Measurements from ENCODE around the gene OR5B3.
"Not testable (repeated sequence)": the region's sequence is repeated elsewhere in the genome, so short reads cannot be mapped to it uniquely, and the experiment has no call there.

The OR5B3 gene

GRCh38 chr11:58406774-58407173, at the start of gene OR5B3:
OR5B3 (minus strand) TSS chr11:58406874; CDS start chr11:58403409, 3,465 bp downstream.
- no peak for DNase-seq (ENCODE audit: low read depth in 3 of 3)

GRCh38 chr11:58451585-58451984, 44.9 kb upstream of the OR5B3 start:
- DNase-seq (ENCODE audit: low read depth in 3 of 3) = no peak

- DNase-seq (ENCODE audit: low read depth in 3 of 3) = no peak
Measured at GRCh38 chr11:58446294-58446693, 39.6 kb upstream of the OR5B3 start.

- DNase-seq (ENCODE audit: low read depth in 3 of 3) = no peak
Measured at GRCh38 chr11:58444300-58444699, 37.6 kb upstream of the OR5B3 start.

GRCh38 chr11:58442136-58442535, 35.5 kb upstream of the OR5B3 start, which contains the start of gene OR5B12:
OR5B12 (minus strand) TSS chr11:58442236; CDS start chr11:58440151, 2,085 bp downstream.
- no peak for DNase-seq (ENCODE audit: low read depth in 3 of 3)

GRCh38 chr11:58438486-58438885, 31.8 kb upstream of the OR5B3 start:
- no peak for DNase-seq (ENCODE audit: low read depth in 3 of 3)

- no peak for DNase-seq (ENCODE audit: low read depth in 3 of 3)
Measured at GRCh38 chr11:58434217-58434616, 27.5 kb upstream of the OR5B3 start.

- DNase-seq (ENCODE audit: low read depth in 3 of 3) = no peak
Measured at GRCh38 chr11:58433638-58434203, 27.0 kb upstream of the OR5B3 start.

- DNase-seq (ENCODE audit: low read depth in 3 of 3) = no peak
Measured at GRCh38 chr11:58429273-58429672, 22.6 kb upstream of the OR5B3 start.

- no peak for DNase-seq (ENCODE audit: low read depth in 3 of 3)
Measured at GRCh38 chr11:58428021-58428420, 21.3 kb upstream of the OR5B3 start, which contains the start of gene OR5B2. OR5B2 (minus strand) TSS chr11:58428121; CDS start chr11:58423261, 4,860 bp downstream.

GRCh38 chr11:58399622-58400021, 7.1 kb downstream of the OR5B3 start:
- not testable (repeated sequence) for DNase-seq (ENCODE audit: low read depth in 3 of 3)

- DNase-seq (ENCODE audit: low read depth in 3 of 3) = no peak
Measured at GRCh38 chr11:58395581-58395980, 11.1 kb downstream of the OR5B3 start.

- DNase-seq (ENCODE audit: low read depth in 3 of 3) = no peak
Measured at GRCh38 chr11:58394195-58394594, 12.5 kb downstream of the OR5B3 start.

- DNase-seq (ENCODE audit: low read depth in 3 of 3) = no peak
Measured at GRCh38 chr11:58392746-58393145, 13.9 kb downstream of the OR5B3 start.

GRCh38 chr11:58391879-58392278, 14.8 kb downstream of the OR5B3 start:
- DNase-seq (ENCODE audit: low read depth in 3 of 3) = no peak

GRCh38 chr11:58390551-58391063, 16.1 kb downstream of the OR5B3 start:
- DNase-seq (ENCODE audit: low read depth in 3 of 3) = no peak

- DNase-seq (ENCODE audit: low read depth in 3 of 3) = no peak
Measured at GRCh38 chr11:58358969-58359368, 47.7 kb downstream of the OR5B3 start, which contains the start of gene OR5B17. OR5B17 (minus strand) TSS chr11:58359069; CDS start chr11:58359069, 0 bp downstream.

- no peak for DNase-seq (ENCODE audit: low read depth in 3 of 3)
Measured at GRCh38 chr11:58354727-58355126, 51.9 kb downstream of the OR5B3 start.
